ENCODE measurements around the gene MSMP.

Gene MSMP, protein sequence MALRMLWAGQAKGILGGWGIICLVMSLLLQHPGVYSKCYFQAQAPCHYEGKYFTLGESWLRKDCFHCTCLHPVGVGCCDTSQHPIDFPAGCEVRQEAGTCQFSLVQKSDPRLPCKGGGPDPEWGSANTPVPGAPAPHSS

GRCh38 chr9:35754264-35754663 is at the start of gene MSMP:
Gene MSMP (minus strand): TSS chr9:35754276. CDS start chr9:35754129, 147 bp downstream.
- no peak for DNase-seq (ENCODE audit: low read depth in 2 of 2, low spot score in 1 of 2)

GRCh38 chr9:35801328-35802128 is 47.5 kb upstream of the MSMP start:
- no peak for DNase-seq (ENCODE audit: low read depth in 2 of 2, low spot score in 1 of 2)

- DNase-seq (ENCODE audit: low read depth in 2 of 2, low spot score in 1 of 2), result no peak
These were observed 46.5 kb upstream of the MSMP start for GRCh38 chr9:35800530-35800929.

- no peak for DNase-seq (ENCODE audit: low read depth in 2 of 2, low spot score in 1 of 2)
These were observed 44.7 kb upstream of the MSMP start for GRCh38 chr9:35798658-35799374.

GRCh38 chr9:35797311-35798109 is 43.4 kb upstream of the MSMP start:
- DNase-seq (ENCODE audit: low read depth in 2 of 2, low spot score in 1 of 2), result no peak

DNA sequence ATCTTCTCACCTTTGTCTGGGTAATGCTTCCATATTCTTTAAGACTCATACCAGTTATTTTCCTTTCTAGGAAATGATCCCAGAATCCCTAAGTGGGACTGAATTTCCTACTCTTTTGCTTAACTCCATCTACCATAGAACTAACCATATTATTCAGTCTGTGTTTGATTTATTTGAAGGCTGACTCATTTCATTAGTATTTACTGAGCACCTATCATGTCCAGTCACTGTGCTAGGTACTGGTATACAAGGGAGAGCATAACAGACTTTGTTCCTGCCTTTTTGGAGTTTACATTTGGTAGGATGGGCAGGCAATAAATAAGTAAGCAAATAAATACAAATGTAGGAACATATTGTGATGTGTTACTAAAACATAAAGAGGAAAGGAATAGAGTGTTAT is 41.6 kb upstream of the MSMP start:
- DNase-seq (ENCODE audit: low read depth in 2 of 2, low spot score in 1 of 2), result no peak

DNA sequence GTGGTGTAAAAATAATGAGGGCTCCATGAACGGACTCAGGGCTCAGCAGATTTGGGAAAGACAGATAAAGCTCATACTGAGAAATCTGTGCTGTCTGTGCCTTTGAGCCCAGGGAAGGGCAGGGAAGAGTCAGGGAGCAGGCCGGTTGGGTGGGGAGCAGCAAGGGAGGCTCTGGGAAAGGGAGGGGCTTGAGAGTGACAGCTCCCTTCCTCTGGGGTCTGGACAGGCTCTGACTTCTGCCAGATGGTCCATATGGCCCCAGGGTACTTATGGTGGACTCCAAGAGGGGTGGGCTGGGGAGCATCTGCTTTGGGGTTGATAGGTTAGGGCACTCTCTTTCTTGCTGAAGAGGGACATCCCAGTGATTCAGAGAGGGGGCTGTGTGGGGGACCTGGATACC is 39.4 kb upstream of the MSMP start:
- DNase-seq (ENCODE audit: low read depth in 2 of 2, low spot score in 1 of 2), result no peak

GRCh38 chr9:35792826-35793225 is 38.8 kb upstream of the MSMP start:
- DNase-seq (ENCODE audit: low read depth in 2 of 2, low spot score in 1 of 2), result no peak

DNA sequence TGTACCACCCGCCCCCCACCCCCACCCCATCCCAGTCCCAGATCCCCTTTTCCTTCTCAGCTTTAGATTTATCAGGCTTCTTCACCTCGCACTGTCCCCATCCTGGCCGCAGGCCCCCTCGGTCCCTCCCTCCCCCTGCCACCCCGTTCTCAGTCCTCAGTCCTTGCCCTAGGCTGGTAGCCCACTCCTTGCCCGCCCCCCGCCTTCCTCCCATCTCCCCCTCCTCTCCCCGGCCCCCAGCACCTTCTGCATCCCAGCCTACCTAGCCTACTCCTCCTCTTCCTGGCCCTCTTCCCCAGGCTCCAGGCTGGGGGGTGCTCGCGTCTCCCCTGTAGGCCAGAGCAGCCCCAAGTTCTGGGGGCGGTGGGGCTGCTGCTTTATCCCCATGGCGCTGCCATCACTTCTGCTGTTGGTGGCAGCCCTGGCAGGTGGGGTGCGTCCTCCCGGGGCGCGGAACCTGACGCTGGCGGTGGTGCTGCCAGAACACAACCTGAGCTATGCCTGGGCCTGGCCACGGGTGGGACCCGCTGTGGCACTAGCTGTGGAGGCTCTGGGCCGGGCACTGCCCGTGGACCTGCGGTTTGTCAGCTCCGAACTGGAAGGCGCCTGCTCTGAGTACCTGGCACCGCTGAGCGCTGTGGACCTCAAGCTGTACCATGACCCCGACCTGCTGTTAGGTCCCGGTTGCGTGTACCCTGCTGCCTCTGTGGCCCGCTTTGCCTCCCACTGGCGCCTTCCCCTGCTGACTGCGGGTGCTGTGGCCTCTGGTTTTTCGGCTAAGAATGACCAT is 38.1 kb upstream of the MSMP start:
- no peak for DNase-seq (ENCODE audit: low read depth in 2 of 2, low spot score in 1 of 2)

GRCh38 chr9:35791297-35791921 is 37.3 kb upstream of the MSMP start, which contains the start of gene NPR2:
Gene NPR2 (plus strand): TSS chr9:35791591. CDS start chr9:35792409, 818 bp downstream.
- DNase-seq (ENCODE audit: low read depth in 2 of 2, low spot score in 1 of 2), result no peak

- DNase-seq (ENCODE audit: low read depth in 2 of 2, low spot score in 1 of 2), result peak; percentile 18 to 27
These were observed 36.6 kb upstream of the MSMP start for GRCh38 chr9:35790385-35791296.

DNA sequence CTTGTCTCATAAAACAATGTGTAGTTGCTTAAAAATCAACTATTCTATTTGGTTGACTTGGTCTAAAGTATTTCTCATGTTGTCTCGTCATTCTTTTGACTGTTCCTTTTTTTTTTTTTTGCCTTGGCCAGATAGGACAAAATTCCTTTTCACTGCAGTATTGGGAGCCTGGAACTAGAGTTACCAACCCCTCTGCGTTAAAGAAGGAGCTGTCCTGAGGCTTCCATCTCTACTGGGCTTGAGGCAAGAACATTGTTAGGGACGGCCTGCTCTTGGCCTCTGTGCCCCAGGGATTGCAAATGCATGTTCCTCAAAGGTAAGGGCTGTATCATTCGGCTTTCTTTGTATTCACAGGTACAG is 35.9 kb upstream of the MSMP start:
- DNase-seq (ENCODE audit: low read depth in 2 of 2, low spot score in 1 of 2), result no peak

GRCh38 chr9:35789541-35789940 is 35.5 kb upstream of the MSMP start:
- no peak for DNase-seq (ENCODE audit: low read depth in 2 of 2, low spot score in 1 of 2)

GRCh38 chr9:35783418-35783817 is 29.3 kb upstream of the MSMP start:
- no peak for DNase-seq (ENCODE audit: low read depth in 2 of 2, low spot score in 1 of 2)

GRCh38 chr9:35781066-35781465 is 27.0 kb upstream of the MSMP start:
- DNase-seq (ENCODE audit: low read depth in 2 of 2, low spot score in 1 of 2), result no peak

DNA sequence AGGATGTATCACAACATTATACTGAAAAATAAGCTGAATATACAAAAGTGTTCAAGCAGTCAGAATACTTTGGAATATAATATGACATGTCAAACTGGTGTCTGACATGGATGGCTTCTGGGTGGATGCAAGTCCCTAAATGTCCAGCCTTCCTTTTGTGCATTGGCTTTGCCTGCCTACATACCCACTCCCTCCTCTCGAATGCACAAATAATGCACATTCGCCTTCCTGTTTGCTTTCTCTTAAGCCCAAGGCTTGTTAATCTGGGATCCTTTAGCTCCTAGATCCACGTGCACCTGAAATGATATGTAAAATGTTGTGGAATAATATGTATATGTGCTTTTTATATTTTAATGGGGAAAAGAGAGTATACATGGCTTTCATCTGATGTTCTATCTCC is 24.4 kb upstream of the MSMP start:
- no peak for DNase-seq (ENCODE audit: low read depth in 2 of 2, low spot score in 1 of 2)

DNA sequence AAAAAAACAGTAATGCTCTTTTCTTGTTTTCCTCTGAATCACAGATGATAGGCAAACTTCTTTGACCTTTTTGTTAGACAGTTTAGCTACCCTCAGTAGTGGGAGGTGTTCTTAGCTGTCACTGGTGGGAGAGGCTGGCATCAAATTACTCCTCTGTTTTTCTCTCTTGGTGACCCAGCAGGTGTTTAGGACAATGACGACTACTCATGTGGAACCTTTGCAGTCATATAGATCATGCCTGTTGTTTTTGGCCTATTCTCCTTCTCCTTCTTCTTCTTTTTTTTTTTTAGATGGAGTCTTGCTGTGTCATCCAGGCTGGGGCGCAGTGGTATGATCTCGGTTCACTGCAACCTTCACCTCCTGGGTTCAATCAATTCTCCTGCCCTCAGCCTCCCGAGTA is 21.9 kb upstream of the MSMP start:
- no peak for DNase-seq (ENCODE audit: low read depth in 2 of 2, low spot score in 1 of 2)

GRCh38 chr9:35774907-35775635 is 21.0 kb upstream of the MSMP start:
- no peak for DNase-seq (ENCODE audit: low read depth in 2 of 2, low spot score in 1 of 2)
